HG02798 (cell line): ENCODE data around the gene SLC17A8.

Experiments
- ATAC-seq: cut with Tn5 transposase; IDR thresholded peaks from one replicate; pipeline ENCODE4 v1.9.1; 2021; ENCODE audit warnings: mild to moderate bottlenecking; ENCODE audit not compliant: unreplicated experiment, poor library complexity

Gene SLC17A8

GRCh38 chr12:100463661-100464060 lies 106.8 kb downstream of the SLC17A8 start:
- ATAC-seq = no peak

- no peak for ATAC-seq
These were observed 107.7 kb downstream of the SLC17A8 start for GRCh38 chr12:100464529-100464928.

GRCh38 chr12:100468126-100468525 lies 111.3 kb downstream of the SLC17A8 start:
- no peak for ATAC-seq
